ENCODE data around the gene VAPA. TPM values are rescaled to one million over a fixed set of nuclear protein-coding genes. Genes with fewer than 3 reads are reported as not detected.

Gene VAPA
- total and polyA plus RNA-seq, 9 of the 15 experiments (the other 6 are each of a cell fraction or from before 2014, with no cell fraction given), result 219 to 902 (median 526) TPM

GRCh38 chr18:9876867-9877654 lies 36.8 kb upstream of the VAPA start (continued):
- peak; percentile 100 for TF ChIP-seq ARID3A (IDR thresholded peaks at IDR 0.05; ENCODE audit: borderline replicate concordance, low read depth, low read length)
- peak; percentile 81 for TF ChIP-seq ZBTB12 (CRISPR knock-in tag; IDR thresholded peaks at IDR 0.05)
- TF ChIP-seq ERF (CRISPR knock-in tag; IDR thresholded peaks at IDR 0.05), result 0 out of 2 replicates have a peak, but pooled peaks have one; percentile 51
- TF ChIP-seq NRF1 (conservative IDR thresholded peaks at IDR 0.05 in 1 of 2, IDR thresholded peaks at IDR 0.05 in 1 of 2), result peak; percentile 65 to 69; a peak in 3 of 4 replicates
- no peak for TF ChIP-seq ATF3 (IDR thresholded peaks at IDR 0.05)
- TF ChIP-seq ATF3 (CRISPR knock-in tag; conservative IDR thresholded peaks at IDR 0.05), result peak; percentile 88; the same call in 1 of the 2 replicates
- no peak for TF ChIP-seq ZNF445 (CRISPR knock-in tag; IDR thresholded peaks at IDR 0.05; ENCODE audit: low read depth)
- TF ChIP-seq CC2D1A (IDR thresholded peaks at IDR 0.05), result peak; percentile 99
- no peak for TF ChIP-seq ZNF121 (CRISPR knock-in tag; conservative IDR thresholded peaks at IDR 0.05)
- TF ChIP-seq NR2C1 (IDR thresholded peaks at IDR 0.05), result no peak
- peak; percentile 49; the same call in 1 of the 2 replicates for TF ChIP-seq NR2C1 (tag; IDR thresholded peaks at IDR 0.05)
- TF ChIP-seq NEUROD1 (IDR thresholded peaks at IDR 0.05; ENCODE audit: borderline replicate concordance, low read depth, low read length, partially characterized antibody), result peak; percentile 82
- TF ChIP-seq KLF1 (tag; IDR thresholded peaks at IDR 0.05), result peak; percentile 41; the same call in 1 of the 2 replicates
- TF ChIP-seq ZBTB2 (IDR thresholded peaks at IDR 0.05), result peak; percentile 91
- peak in 1 of 2 experiments; percentile 98; a peak in 2 of 4 replicates for TF ChIP-seq HDAC1 (IDR thresholded peaks at IDR 0.05)
- peak; percentile 31; the same call in 1 of the 2 replicates for TF ChIP-seq PHF8 (IDR thresholded peaks at IDR 0.05; ENCODE audit: borderline replicate concordance, low read length)
- TF ChIP-seq KLF13 (tag; IDR thresholded peaks at IDR 0.05; ENCODE audit: borderline replicate concordance, low read depth), result 0 out of 2 replicates have a peak, but pooled peaks have one; percentile 16
- TF ChIP-seq BCOR (IDR thresholded peaks at IDR 0.05), result peak; percentile 88; the same call in 1 of the 2 replicates
- TF ChIP-seq KLF16 (IDR thresholded peaks at IDR 0.05), result peak; percentile 96
- TF ChIP-seq CTCF (IDR thresholded peaks at IDR 0.05 in 2 of 3, conservative IDR thresholded peaks at IDR 0.05 in 1 of 3; ENCODE audit: insufficient read depth in 2 of 3, low read depth in 1 of 3, low read length in 3 of 3), result peak in 1 of 3 experiments; percentile 15; a peak in 2 of 6 replicates
